Prostate gland (tissue), 2 donors: ENCODE data around the gene GARIN3.

Experiments
- CTCF ChIP-seq, 4 experiments: fragments of 200-600 bp in 2 of 4; fragments of 450-650 bp in 2 of 4; sonication (generic) in 2 of 4; IDR thresholded peaks; 1 replicate in 3 of 4; 2 replicates in 1 of 4; pipeline ENCODE4 v1.5.1; 2016 to 2019; ENCODE audit warnings: antibody characterized with exemption in 4 of 4, mild to moderate bottlenecking in 2 of 4, moderate library complexity in 2 of 4
- POLR2A ChIP-seq: fragments of 450-650 bp; IDR thresholded peaks from one replicate; pipeline ENCODE4 v1.6.1; 2016; ENCODE audit warnings: antibody characterized with exemption, mild to moderate bottlenecking

- TF ChIP-seq CTCF (IDR thresholded peaks at IDR 0.05) (no peak), POLR2A (no peak)
These were observed 39.6 kb upstream of the GARIN3 start for GRCh38 chr5:157205708-157206107.
